GM18867 (cell line): ENCODE data around the gene DIRAS2.
"Not testable (repeated sequence)": the region's sequence is repeated elsewhere in the genome, so short reads cannot be mapped to it uniquely, and the experiment has no call there.

Experiments used
- ATAC-seq: cut with Tn5 transposase; IDR thresholded peaks from one replicate; pipeline ENCODE4 v1.9.1; 2021; ENCODE audit warnings: mild to moderate bottlenecking, moderate library complexity; ENCODE audit not compliant: unreplicated experiment

The DIRAS2 gene

GRCh38 chr9:90642570-90643539 is at the start of gene DIRAS2:
Gene DIRAS2, minus strand, starts transcription at chr9:90642824. Its CDS starts 28,997 bp downstream, at chr9:90613827.
- ATAC-seq = peak; percentile 68

- ATAC-seq = no peak
Observed at GRCh38 chr9:90684736-90685135, 42.1 kb upstream of the DIRAS2 start.

GRCh38 chr9:90684106-90684505 is 41.5 kb upstream of the DIRAS2 start:
- ATAC-seq = no peak

GRCh38 chr9:90680534-90680933 is 37.9 kb upstream of the DIRAS2 start:
- no peak for ATAC-seq

- no peak for ATAC-seq
Observed at GRCh38 chr9:90665072-90665471, 22.4 kb upstream of the DIRAS2 start.

- ATAC-seq = no peak
Observed at GRCh38 chr9:90659650-90660364, 17.2 kb upstream of the DIRAS2 start.

GRCh38 chr9:90658783-90659182 is 16.2 kb upstream of the DIRAS2 start:
- no peak for ATAC-seq

GRCh38 chr9:90658181-90658580 is 15.6 kb upstream of the DIRAS2 start:
- no peak for ATAC-seq

GRCh38 chr9:90656876-90657275 is 14.3 kb upstream of the DIRAS2 start:
- not testable (repeated sequence) for ATAC-seq

GRCh38 chr9:90651246-90651645 is 8.6 kb upstream of the DIRAS2 start:
- ATAC-seq = no peak

- ATAC-seq = no peak
Observed at GRCh38 chr9:90647843-90648242, 5.2 kb upstream of the DIRAS2 start.

- no peak for ATAC-seq
Observed at GRCh38 chr9:90645721-90646120, 3.1 kb upstream of the DIRAS2 start.

GRCh38 chr9:90641884-90642487 is 638 bp downstream of the DIRAS2 start:
- no peak for ATAC-seq

- ATAC-seq = no peak
Observed at GRCh38 chr9:90641086-90641485, 1.5 kb downstream of the DIRAS2 start.

- ATAC-seq = no peak
Observed at GRCh38 chr9:90640361-90640760, 2.3 kb downstream of the DIRAS2 start.

GRCh38 chr9:90637626-90638025 is 5.0 kb downstream of the DIRAS2 start:
- no peak for ATAC-seq

GRCh38 chr9:90632647-90633207 is 9.9 kb downstream of the DIRAS2 start:
- no peak for ATAC-seq

GRCh38 chr9:90631964-90632363 is 10.7 kb downstream of the DIRAS2 start:
- no peak for ATAC-seq

- no peak for ATAC-seq
Observed at GRCh38 chr9:90629991-90630390, 12.6 kb downstream of the DIRAS2 start.

GRCh38 chr9:90629354-90629753 is 13.3 kb downstream of the DIRAS2 start:
- ATAC-seq = no peak

GRCh38 chr9:90616806-90617205 is 25.8 kb downstream of the DIRAS2 start:
- ATAC-seq = no peak
